Fibroblast of villous mesenchyme (primary cell): Measurements from ENCODE around the gene CPAMD8. TPM values are rescaled to one million over a fixed set of nuclear protein-coding genes. Genes with fewer than 3 reads are reported as not detected.
"Not testable (repeated sequence)": the region's sequence is repeated elsewhere in the genome, so short reads cannot be mapped to it uniquely, and the experiment has no call there.

ENCODE experiments used
- DNase-seq: peaks from one replicate; pipeline ENCODE4 v3.0.0-alpha.2; 2010; ENCODE audit warnings: low read depth
- H3K4me3 ChIP-seq: 2 replicates; pipeline ENCODE4 v1.5.1; 2011; ENCODE audit warnings: low read depth, mild to moderate bottlenecking, low read length
- total RNA-seq: library from RNA; depleted of rRNA; stranded (reverse); fragments of >200 nt; gene quantifications from 2 replicates; pipeline ENCODE4 v1.2.3, GENCODE V29; 2012
- TF ChIP-seq, protein P1 (sequence below): IDR thresholded peaks from 2 replicates; pipeline ENCODE4 v1.5.1; 2012; ENCODE audit warnings: low read depth, mild to moderate bottlenecking, low read length; ENCODE audit not compliant: insufficient read depth

The CPAMD8 gene
- total RNA-seq, 1 donor = 0.43 TPM

- DNase-seq = no peak
- H3K4me3 ChIP-seq = no peak overlapping the region
- TF ChIP-seq, protein P1, sequence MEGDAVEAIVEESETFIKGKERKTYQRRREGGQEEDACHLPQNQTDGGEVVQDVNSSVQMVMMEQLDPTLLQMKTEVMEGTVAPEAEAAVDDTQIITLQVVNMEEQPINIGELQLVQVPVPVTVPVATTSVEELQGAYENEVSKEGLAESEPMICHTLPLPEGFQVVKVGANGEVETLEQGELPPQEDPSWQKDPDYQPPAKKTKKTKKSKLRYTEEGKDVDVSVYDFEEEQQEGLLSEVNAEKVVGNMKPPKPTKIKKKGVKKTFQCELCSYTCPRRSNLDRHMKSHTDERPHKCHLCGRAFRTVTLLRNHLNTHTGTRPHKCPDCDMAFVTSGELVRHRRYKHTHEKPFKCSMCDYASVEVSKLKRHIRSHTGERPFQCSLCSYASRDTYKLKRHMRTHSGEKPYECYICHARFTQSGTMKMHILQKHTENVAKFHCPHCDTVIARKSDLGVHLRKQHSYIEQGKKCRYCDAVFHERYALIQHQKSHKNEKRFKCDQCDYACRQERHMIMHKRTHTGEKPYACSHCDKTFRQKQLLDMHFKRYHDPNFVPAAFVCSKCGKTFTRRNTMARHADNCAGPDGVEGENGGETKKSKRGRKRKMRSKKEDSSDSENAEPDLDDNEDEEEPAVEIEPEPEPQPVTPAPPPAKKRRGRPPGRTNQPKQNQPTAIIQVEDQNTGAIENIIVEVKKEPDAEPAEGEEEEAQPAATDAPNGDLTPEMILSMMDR = no peak
Observed at GRCh38 chr19:16970821-16971220, 55.8 kb downstream of the CPAMD8 start.

DNA sequence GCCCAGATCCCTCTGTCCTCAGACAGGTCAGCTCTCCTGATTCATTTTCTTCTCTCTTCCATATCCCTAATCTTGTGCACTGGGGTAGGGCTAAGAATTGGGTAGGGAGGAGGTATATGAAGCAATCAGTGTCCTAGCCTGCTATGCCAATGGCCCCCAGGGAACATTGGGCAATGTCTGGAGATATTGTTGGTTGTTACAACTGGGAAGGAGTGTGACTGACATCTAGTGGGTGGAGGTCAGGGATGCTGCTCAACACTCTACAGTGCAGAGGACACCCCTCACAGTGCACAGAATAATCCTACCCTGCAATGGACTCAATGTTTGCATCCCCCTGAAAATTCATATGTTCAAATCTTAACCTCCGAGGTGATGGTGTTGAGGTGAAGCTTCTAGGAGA lies 57.5 kb downstream of the CPAMD8 start:
- no peak overlapping the region for H3K4me3 ChIP-seq
- TF ChIP-seq, protein P1 = peak; percentile 25
- DNase-seq = peak; percentile 7

- not testable (repeated sequence) for H3K4me3 ChIP-seq
- peak; percentile 42 for DNase-seq
Observed at GRCh38 chr19:16960996-16961822, 65.4 kb downstream of the CPAMD8 start.

- H3K4me3 ChIP-seq, DNase-seq: not testable (repeated sequence)
Observed at GRCh38 chr19:16958277-16958676, 68.3 kb downstream of the CPAMD8 start.

- DNase-seq = no peak
- TF ChIP-seq, protein P1 = no peak
- no peak overlapping the region for H3K4me3 ChIP-seq
Observed at GRCh38 chr19:16957855-16958254, 68.8 kb downstream of the CPAMD8 start.

GRCh38 chr19:16957151-16957701 lies 69.4 kb downstream of the CPAMD8 start:
- TF ChIP-seq, protein P1 = no peak
- peak; percentile 62 for DNase-seq
- H3K4me3 ChIP-seq = no peak overlapping the region

DNA sequence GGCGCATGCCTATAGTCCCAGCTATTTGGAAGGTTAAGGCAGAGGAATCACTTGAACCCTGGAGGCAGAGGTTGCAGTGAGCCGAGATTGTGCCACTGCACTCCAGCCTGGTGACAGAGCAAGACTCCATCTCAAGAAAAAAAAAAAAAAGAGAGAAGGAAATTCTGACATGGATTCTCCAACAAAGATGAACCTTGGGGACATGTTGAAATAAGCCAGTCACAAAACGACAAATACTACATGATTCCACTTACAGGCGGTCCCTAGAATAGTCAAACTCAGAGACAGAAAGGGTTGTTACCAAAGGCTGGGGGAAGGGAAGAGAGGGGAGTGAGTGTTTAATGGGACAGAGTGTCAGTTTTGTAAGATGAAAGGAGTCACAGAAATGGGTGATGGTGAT lies 71.4 kb downstream of the CPAMD8 start:
- H3K4me3 ChIP-seq = no peak overlapping the region
- TF ChIP-seq, protein P1 = no peak
- no peak for DNase-seq

DNA sequence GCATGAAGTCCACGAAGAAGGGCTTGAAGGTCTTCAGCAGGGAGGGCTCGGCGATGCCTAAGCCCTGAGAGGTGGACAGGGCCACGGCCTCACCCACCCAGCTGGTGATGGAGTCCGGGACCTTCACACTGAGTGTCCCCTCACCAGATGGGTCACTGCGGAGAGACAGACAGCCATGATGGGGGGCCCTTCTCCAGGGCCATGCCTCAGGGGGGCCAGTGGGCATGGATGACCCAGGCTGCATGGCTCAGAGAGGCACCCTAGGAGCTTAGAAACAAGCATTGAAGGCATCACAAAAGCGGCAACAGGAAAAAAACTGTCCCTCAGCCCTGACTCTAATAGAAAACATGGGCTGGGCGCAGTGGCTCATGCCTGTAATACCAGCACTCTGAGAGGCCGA lies 74.6 kb downstream of the CPAMD8 start:
- TF ChIP-seq, protein P1 = no peak

More for the DNA sequence above, 74.6 kb downstream of the CPAMD8 start:
- no peak overlapping the region for H3K4me3 ChIP-seq
- no peak for DNase-seq
